LNCaP clone FGC (cell line): Measurements from ENCODE around the gene PIP5KL1.

Source experiments
- DNase-seq: peaks from one replicate; pipeline ENCODE4 v3.0.0-alpha.2; 2011; ENCODE audit warnings: low read depth
- H3K4me3 ChIP-seq: 2 replicates; pipeline ENCODE4 v1.5.1; 2011; ENCODE audit warnings: mild to moderate bottlenecking, low read depth, low read length, control low read depth
- TF ChIP-seq, protein P1 (sequence below): IDR thresholded peaks from 2 replicates; pipeline ENCODE4 v1.5.1; 2012; ENCODE audit warnings: mild to moderate bottlenecking; ENCODE audit not compliant: control insufficient read depth, insufficient read depth; ENCODE audit errors: extremely low read depth

The PIP5KL1 gene

DNA sequence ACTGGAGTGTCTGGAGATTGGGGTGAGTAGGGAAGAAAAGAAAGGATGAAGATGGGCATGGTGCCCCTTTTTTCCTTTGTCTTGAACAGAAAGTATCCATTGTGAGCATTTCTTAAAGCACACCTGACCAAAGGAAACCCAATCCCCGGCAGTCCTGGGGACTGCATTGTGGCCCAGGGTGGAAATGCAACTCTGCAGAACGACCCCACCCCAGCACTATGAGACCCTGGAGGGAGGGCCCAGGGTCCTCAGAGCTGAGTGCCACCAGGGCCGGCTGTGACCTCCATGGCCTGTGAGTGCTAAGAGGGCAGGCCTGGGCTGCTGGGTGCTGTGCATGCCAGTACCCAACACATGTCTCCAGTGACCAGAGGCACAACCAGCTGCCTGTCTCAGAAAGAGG is 31.7 kb upstream of the PIP5KL1 start:
- no peak overlapping the region for H3K4me3 ChIP-seq
- no peak for DNase-seq
- TF ChIP-seq, protein P1, sequence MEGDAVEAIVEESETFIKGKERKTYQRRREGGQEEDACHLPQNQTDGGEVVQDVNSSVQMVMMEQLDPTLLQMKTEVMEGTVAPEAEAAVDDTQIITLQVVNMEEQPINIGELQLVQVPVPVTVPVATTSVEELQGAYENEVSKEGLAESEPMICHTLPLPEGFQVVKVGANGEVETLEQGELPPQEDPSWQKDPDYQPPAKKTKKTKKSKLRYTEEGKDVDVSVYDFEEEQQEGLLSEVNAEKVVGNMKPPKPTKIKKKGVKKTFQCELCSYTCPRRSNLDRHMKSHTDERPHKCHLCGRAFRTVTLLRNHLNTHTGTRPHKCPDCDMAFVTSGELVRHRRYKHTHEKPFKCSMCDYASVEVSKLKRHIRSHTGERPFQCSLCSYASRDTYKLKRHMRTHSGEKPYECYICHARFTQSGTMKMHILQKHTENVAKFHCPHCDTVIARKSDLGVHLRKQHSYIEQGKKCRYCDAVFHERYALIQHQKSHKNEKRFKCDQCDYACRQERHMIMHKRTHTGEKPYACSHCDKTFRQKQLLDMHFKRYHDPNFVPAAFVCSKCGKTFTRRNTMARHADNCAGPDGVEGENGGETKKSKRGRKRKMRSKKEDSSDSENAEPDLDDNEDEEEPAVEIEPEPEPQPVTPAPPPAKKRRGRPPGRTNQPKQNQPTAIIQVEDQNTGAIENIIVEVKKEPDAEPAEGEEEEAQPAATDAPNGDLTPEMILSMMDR, result no peak

DNA sequence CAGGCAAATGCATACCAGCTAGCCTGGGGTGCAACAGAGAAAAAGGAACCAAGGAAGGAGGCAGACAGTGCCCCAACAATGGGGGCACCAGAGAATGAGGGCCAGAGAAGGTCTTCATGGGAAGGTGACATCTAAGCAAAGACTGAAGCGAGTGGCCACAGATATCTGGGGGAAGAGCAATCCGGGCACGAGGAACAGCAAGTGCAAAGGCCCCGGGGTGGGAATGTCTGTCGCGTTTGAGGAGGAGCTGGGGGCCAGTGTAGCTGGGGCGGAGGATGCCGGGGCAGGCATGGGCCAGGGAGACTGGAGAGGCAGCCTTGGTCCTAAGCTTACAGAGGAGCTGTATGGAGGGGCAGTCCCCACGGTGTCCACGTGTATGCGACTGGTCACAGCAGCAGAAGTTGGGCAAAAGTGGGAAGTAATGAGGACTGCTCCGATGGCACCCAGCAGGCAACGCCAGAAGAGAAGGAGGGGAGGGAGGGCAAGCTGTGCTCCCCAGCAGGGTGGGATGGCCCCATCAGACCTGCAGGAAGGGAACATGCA is 31.1 kb upstream of the PIP5KL1 start:
- no peak overlapping the region for H3K4me3 ChIP-seq
- TF ChIP-seq, protein P1, result no peak
- no peak for DNase-seq

DNA sequence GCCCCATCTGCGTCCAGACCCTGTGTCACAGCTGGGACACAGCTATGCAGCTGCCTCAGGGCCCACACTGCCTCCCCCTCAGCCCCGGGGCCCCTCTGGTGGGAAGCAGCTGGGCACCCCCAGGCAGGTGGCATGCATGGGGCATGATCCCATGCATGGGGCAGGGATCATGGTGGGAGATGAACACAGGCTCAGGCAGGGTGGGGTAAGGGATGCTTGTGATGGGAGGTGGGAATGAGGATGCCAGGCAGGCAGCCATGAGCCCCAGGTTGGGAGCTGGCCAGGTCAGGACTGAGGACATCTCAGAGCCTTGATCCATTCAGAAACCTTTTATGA is 30.5 kb upstream of the PIP5KL1 start:
- TF ChIP-seq, protein P1, result no peak
- H3K4me3 ChIP-seq, result no peak overlapping the region
- no peak for DNase-seq

DNA sequence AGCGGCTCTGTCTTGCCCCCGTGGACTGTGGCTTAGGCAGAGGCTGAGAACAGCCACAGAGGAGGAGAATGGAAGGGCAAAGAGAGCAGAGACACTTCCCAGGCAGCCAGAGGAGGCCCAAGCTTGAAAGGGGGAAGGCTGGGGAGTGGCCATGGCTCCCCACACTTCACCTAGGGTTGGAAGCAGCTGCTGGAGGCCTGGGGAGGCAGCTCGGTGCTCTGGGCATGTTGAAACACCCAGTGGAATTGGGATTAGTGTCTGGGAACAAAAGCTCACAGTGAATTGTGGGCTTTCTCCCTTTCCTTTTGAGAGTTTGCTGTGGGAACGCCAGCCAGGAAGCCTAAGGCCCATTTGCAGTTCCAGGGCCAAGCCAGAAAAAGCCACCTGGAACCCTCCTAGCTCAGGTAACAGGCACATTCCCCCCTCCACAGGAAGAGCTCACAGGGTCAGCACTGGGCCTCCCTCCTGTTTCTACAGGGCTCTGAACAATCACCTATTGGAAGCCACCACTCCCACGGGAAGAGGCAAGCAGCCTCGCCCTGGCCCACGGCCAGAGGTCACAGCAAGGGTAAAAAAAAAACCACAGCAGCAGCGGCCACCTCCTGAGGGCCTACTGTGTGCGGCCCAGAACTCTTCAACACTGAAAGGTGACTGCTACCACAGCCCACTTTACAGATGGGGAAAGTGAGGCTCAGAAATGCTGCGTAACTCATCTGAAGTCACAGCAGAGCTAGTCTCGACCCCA is 30.0 kb upstream of the PIP5KL1 start:
- no peak for DNase-seq
- H3K4me3 ChIP-seq, result no peak overlapping the region

DNA sequence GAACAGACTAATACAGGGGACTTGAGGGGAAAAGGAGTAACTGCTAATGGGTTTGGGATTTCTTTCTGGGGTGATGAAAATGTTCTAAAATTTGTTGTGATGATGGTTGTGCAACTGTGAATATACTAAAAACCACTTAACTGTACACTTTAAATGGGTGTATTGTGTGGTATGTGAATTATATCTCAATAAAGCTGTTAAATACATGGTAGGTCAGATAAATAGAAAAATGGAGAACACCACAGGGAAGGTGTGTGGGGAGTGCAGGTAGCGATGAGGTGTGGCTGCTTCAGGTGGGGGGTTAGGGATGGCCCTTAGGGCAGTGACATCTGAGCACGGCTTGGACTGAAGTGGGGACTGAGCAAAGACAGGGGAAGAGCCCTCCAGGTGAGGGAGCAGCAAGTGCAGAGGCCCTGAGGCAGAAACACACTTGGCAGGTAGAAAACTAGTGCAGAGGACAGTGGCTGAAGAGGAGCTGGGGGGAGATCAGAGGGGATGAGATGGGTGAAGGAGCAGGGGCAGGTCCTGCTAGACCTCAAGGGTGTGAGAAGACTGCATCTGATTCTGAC is 29.3 kb upstream of the PIP5KL1 start:
- H3K4me3 ChIP-seq, result no peak overlapping the region
- TF ChIP-seq, protein P1, result no peak
- DNase-seq, result no peak

More for the DNA sequence above, 30.0 kb upstream of the PIP5KL1 start:
- TF ChIP-seq, protein P1, result no peak

DNA sequence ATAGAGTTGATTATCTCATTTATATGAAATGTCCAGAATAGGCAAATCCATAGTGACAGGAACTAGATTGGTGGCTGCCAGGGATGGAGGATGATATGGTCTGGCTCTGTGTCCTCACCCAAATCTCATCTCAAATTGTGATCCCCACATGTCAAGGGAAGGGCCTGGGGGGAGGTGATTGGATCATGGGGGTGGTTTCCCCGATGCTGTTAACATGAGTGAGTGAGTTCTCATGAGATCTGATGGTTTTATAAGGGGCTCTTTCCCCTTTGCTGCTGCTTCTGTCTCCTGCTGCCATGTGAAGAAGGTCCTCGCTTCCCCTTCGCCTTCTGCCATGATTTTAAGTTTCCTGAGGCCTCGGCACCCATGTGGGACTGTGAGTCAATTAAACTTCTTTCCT is 28.8 kb upstream of the PIP5KL1 start:
- no peak for DNase-seq
- TF ChIP-seq, protein P1, result no peak
- H3K4me3 ChIP-seq, result no peak overlapping the region

DNA sequence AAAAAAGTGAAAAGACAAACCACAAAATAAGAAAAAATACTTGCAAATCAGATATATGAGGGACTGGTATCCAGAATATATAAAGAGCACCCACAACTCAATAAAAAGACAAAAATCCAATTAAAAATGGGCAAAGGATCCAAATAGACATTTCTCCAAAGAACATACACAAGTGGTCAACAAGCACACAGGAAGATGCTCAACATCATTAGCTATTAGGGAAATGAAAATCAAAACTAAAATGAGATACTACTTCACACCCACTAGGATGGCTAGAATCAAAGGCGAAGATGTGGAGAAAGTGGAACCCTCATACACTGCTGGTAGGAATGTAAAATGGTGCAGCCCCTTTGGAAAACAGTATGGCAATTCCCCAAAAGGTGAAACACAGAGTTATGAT is 28.2 kb upstream of the PIP5KL1 start:
- no peak for DNase-seq
- TF ChIP-seq, protein P1, result no peak
- no peak overlapping the region for H3K4me3 ChIP-seq
